ENCODE data around the gene ADAM17.
"Not testable (repeated sequence)": the region's sequence is repeated elsewhere in the genome, so short reads cannot be mapped to it uniquely, and the experiment has no call there.

- not testable (repeated sequence) for TF ChIP-seq YY1 (IDR thresholded peaks at IDR 0.05); CTCF (IDR thresholded peaks at IDR 0.05; ENCODE audit: low read depth, low read length, missing input control); MAX (IDR thresholded peaks at IDR 0.05); REST (IDR thresholded peaks at IDR 0.05); EGR1 (IDR thresholded peaks at IDR 0.05; ENCODE audit: low read depth in 2 of 2); FOXA1 (IDR thresholded peaks at IDR 0.05); ATF3 (IDR thresholded peaks at IDR 0.05); SP1 (IDR thresholded peaks at IDR 0.05); NR2F2 (IDR thresholded peaks at IDR 0.05); ZBTB33 (IDR thresholded peaks at IDR 0.05); TAF1 (conservative IDR thresholded peaks at IDR 0.05); RAD21 (IDR thresholded peaks at IDR 0.05)
Observed at GRCh38 chr2:9595256-9595655, 39.6 kb upstream of the ADAM17 start.

Measured in liver (tissue), 3 donors.